Spleen (tissue), 7 donors: Measurements from ENCODE around the gene KLF7.

Source experiments
- CTCF ChIP-seq, 11 experiments: fragments of 200-600 bp in 7 of 11; fragments of 450-650 bp in 4 of 11; sonication (generic) in 4 of 11; IDR thresholded peaks in 8 of 11; conservative IDR thresholded peaks in 3 of 11; 1 replicate in 7 of 11; 2 replicates in 4 of 11; pipeline versions ENCODE4 v1.4.0 to v1.8.0; 2016 to 2021; ENCODE audit warnings: antibody characterized with exemption in 11 of 11, inconsistent platforms in 4 of 11, mild to moderate bottlenecking in 1 of 11
- POLR2AphosphoS5 ChIP-seq, 3 donors: sonication (generic); formaldehyde crosslinking; IDR thresholded peaks; one replicate each; pipeline ENCODE4 v1.5.1; 2017; ENCODE audit warnings: antibody characterized with exemption in 3 of 3
- donor health status: DM: no; HTN: no; CAD: no; lungs with moderate emphysema.
- donor health status: DM: no; HTN: no; CAD: no.
- donor health status: DM: no; HTN: no; CAD: no.

- TF ChIP-seq POLR2AphosphoS5 (IDR thresholded peaks at IDR 0.05), result no peak
- TF ChIP-seq CTCF (IDR thresholded peaks at IDR 0.05 in 8 of 11, conservative IDR thresholded peaks at IDR 0.05 in 3 of 11), result no peak
Measured at GRCh38 chr2:207044379-207045362, 121.1 kb downstream of the KLF7 start.
